ENCODE measurements around the gene AGAP4. TPM values are rescaled to one million over a fixed set of nuclear protein-coding genes. Genes with fewer than 3 reads are reported as not detected.
"Not testable (repeated sequence)": the region's sequence is repeated elsewhere in the genome, so short reads cannot be mapped to it uniquely, and the experiment has no call there.

Gene AGAP4
- total and polyA plus RNA-seq, 12 donors: 3.2 to 49.0 (median 10.8) TPM

- H3K9me3 ChIP-seq (replicated peaks in 1 of 3); DNase-seq; H3K27ac ChIP-seq; intact Hi-C loops (cut with DNase I); H3K4me3 ChIP-seq; H3K4me1 ChIP-seq (replicated peaks in 1 of 2); H3K36me3 ChIP-seq (replicated peaks in 1 of 2); H3K27me3 ChIP-seq: not testable (repeated sequence)
- 57 to 77% (median 62%) methylated on average over 6 of the region's 6 CpGs for WGBS, 4 donors
Measured at GRCh38 chr10:45820107-45820830, 27.0 kb downstream of the AGAP4 start.

DNA sequence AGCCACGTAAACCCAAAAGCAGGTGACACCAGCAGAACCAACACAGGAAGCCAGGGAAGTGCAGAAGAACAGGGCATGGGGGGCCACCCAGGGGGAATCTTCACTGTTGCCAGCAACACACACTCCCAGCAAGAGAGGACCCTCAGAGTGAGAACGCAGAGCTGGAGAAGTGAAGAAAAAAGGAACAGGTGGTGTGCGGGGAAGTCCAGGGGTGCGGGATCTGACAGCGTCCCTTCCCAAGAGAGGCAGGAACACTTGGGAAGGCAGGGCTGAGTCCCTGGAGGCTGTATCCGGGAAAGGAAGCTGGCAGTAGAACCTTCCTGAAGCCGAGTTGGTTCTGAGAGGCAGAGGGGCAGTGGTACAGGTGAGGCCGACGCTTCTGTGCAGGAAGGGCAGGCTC lies 27.7 kb downstream of the AGAP4 start:
- DNase-seq: no peak
- H3K4me1 ChIP-seq (replicated peaks in 1 of 2): no peaks in the 10 kb centered on the region
- no peaks in the 10 kb centered on the region for H3K27me3 ChIP-seq
- no peaks in the 10 kb centered on the region for H3K36me3 ChIP-seq (replicated peaks in 1 of 2)
- H3K4me3 ChIP-seq: no peak overlapping the region
- intact Hi-C loops (cut with DNase I): no loop called here
- 70 to 80% (median 73%) methylated on average over 7 to 9 of the region's 9 CpGs for WGBS, 4 donors
- H3K9me3 ChIP-seq (replicated peaks in 1 of 3): no peaks in the 10 kb centered on the region
- H3K27ac ChIP-seq: no peak overlapping the region
- TF ChIP-seq CTCF (IDR thresholded peaks at IDR 0.05) (no peak), POLR2A (IDR thresholded peaks at IDR 0.05) (no peak)

GRCh38 chr10:45817912-45818311 lies 29.4 kb downstream of the AGAP4 start:
- no peaks in the 10 kb centered on the region for H3K4me1 ChIP-seq (replicated peaks in 1 of 2)
- TF ChIP-seq CTCF (IDR thresholded peaks at IDR 0.05) (no peak), POLR2A (IDR thresholded peaks at IDR 0.05) (no peak)
- no peak overlapping the region for H3K27ac ChIP-seq
- no peak overlapping the region for H3K4me3 ChIP-seq
- H3K27me3 ChIP-seq: no peaks in the 10 kb centered on the region
- 84 to 95% (median 90%) methylated on average over 3 of the region's 3 CpGs for WGBS, 4 donors
- no peaks in the 10 kb centered on the region for H3K9me3 ChIP-seq (replicated peaks in 1 of 3)
- intact Hi-C loops (cut with DNase I): no loop called here
- H3K36me3 ChIP-seq (replicated peaks in 1 of 2): no peaks in the 10 kb centered on the region
- no peak for DNase-seq

DNA sequence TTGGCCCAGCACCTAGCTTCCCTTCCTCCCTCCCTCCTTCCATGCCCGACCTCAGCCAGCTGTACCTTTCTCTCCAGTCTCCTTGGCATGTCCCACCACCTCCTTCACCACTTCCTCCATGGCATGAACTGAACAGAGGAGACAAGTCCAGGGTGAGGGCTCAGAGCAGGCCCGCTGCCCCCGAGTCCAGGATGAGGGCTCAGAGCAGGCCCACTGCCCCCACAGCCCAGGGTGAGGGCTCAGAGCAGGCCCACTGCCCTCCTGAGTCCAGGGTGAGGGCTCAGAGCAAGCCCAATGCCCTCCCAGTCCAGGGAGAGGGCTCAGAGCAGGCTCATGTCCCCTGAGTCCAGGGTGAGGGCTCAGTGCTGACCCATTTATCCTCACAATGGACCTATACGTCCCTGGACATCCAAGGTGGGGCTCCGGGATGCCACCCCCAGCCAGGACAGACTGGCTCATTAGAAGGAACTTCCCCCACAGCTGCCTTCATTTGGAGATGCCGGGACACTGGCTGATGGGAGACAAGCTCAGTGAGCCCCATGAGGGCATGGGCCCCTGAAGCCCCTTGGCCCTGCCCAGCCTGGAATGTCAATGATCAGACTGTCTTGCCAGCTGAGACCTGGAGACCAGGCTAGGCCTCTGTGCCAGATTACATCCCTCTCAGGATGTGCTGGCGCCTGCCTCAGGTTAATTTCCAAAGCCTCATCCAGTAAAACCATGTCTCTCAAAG lies 30.0 kb downstream of the AGAP4 start:
- intact Hi-C loops (cut with DNase I): no loop called here

DNA sequence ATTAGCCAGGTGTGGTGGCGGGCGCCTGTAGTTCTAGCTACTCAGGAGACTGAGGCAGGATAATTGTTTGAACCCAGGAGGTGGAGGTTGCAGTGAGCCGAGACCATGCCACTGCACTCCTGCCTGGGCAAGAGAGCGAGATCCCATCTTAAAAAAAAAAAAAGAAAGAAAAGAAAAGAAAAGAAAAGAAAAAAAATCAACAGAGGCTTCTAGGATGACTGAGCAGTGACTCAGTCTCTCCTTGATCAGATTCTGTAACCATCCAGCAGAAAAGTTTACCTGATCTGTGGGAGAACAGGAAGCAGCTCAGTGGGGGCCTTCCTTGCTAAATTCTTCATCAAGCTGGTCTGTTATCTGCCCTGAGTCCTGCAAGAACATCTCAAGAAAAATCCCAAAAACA lies 33.2 kb downstream of the AGAP4 start:
- H3K27me3 ChIP-seq; H3K9me3 ChIP-seq (replicated peaks in 1 of 3); H3K4me1 ChIP-seq (replicated peaks in 1 of 2); intact Hi-C loops (cut with DNase I); DNase-seq; H3K27ac ChIP-seq; H3K36me3 ChIP-seq (replicated peaks in 1 of 2); H3K4me3 ChIP-seq: not testable (repeated sequence)
- 89 to 96% (median 92%) methylated on average over 4 of the region's 4 CpGs for WGBS, 4 donors

More for the DNA sequence above, 30.0 kb downstream of the AGAP4 start:
- TF ChIP-seq CTCF (IDR thresholded peaks at IDR 0.05) (no peak), POLR2A (IDR thresholded peaks at IDR 0.05) (no peak)
- 93 to 96% (median 95%) methylated on average over 4 to 7 of the region's 7 CpGs for WGBS, 4 donors
- H3K36me3 ChIP-seq (replicated peaks in 1 of 2): no peaks in the 10 kb centered on the region
- DNase-seq: no peak
- H3K4me3 ChIP-seq: no peak overlapping the region
- no peaks in the 10 kb centered on the region for H3K4me1 ChIP-seq (replicated peaks in 1 of 2)
- H3K27me3 ChIP-seq: no peaks in the 10 kb centered on the region
- H3K9me3 ChIP-seq (replicated peaks in 1 of 3): no peaks in the 10 kb centered on the region
- H3K27ac ChIP-seq: no peak overlapping the region

DNA sequence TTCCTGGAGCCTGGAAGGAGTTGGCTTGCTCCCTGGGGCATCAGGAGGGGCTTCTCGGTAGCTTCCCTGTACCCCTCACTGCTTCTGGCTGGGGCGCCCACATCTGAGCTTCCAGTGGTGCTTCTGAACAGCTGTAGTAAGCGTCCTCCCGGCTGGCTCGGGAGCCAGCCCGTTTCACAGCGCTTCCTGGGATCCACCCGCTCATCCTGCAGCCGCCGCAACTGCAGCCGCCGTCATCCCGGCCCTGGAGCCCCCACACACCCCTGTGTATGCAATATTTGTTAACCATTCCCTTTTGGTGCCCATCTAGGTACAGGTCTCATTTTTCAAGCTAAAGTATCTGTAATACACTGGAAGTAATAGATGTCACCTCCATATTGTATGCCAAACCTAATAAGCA lies 34.3 kb downstream of the AGAP4 start:
- 78 to 88% (median 80%) methylated on average over 13 of the region's 13 CpGs for WGBS, 4 donors
- H3K9me3 ChIP-seq (replicated peaks in 1 of 3); DNase-seq; H3K4me3 ChIP-seq; intact Hi-C loops (cut with DNase I); H3K27ac ChIP-seq; H3K27me3 ChIP-seq; H3K36me3 ChIP-seq (replicated peaks in 1 of 2); H3K4me1 ChIP-seq (replicated peaks in 1 of 2): not testable (repeated sequence)
